Naive thymus-derived CD4-positive, alpha-beta T cell (primary cell): ENCODE measurements around the gene NUMB. TPM values are rescaled to one million over a fixed set of nuclear protein-coding genes. Genes with fewer than 3 reads are reported as not detected.

ENCODE experiments used
- ATAC-seq: fragments of 150-1000 bp; cut with Tn5 transposase; 2 replicates; pipeline ENCODE4 v1.10.0; 2021; ENCODE audit warnings: mild to moderate bottlenecking, moderate library complexity
- CTCF ChIA-PET: fragments of 350-600 bp; sonication (Branson Sonifier 250); formaldehyde crosslinking; loops from one replicate; lab custom pipeline; 2021; ENCODE audit warnings: antibody characterized with exemption; lab: Charles Lee
- POLR2A ChIA-PET: fragments of 350-600 bp; sonication (Branson Sonifier 250); formaldehyde crosslinking; loops from one replicate; lab custom pipeline; 2021; ENCODE audit warnings: antibody characterized with exemption, inconsistent platforms; lab: Charles Lee
- DNase-seq, 9 donors: peaks; one replicate each; pipeline versions ENCODE4 v3.0.0 to v3.0.0-alpha.2; 2020 to 2022; ENCODE audit warnings: mixed read lengths in 1 of 9
- H3K27ac ChIP-seq: one replicate; pipeline ENCODE4 v1.7.0; 2013; ENCODE audit warnings: mild to moderate bottlenecking, low read depth, low read length, moderate library complexity
- H3K27me3 ChIP-seq, 2 donors: one replicate each; pipeline ENCODE4 v1.7.0; 2013; ENCODE audit warnings: low read length in 2 of 2, mild to moderate bottlenecking in 2 of 2, moderate library complexity in 2 of 2; ENCODE audit not compliant: control insufficient read depth in 2 of 2, insufficient read depth in 2 of 2
- H3K36me3 ChIP-seq, 3 experiments: 1 replicate in 2 of 3; 2 replicates in 1 of 3; pipeline ENCODE4 v1.7.0; 2013; ENCODE audit warnings: low read length in 3 of 3, mild to moderate bottlenecking in 3 of 3, moderate library complexity in 1 of 3; ENCODE audit not compliant: insufficient read depth in 3 of 3, control insufficient read depth in 2 of 3
- H3K4me1 ChIP-seq, 2 donors: one replicate each; pipeline ENCODE4 v1.7.0; 2013; ENCODE audit warnings: low read length in 2 of 2, mild to moderate bottlenecking in 2 of 2, moderate library complexity in 1 of 2; ENCODE audit not compliant: control insufficient read depth in 2 of 2, insufficient read depth in 2 of 2
- H3K4me3 ChIP-seq: 2 replicates; pipeline ENCODE4 v1.7.0; 2013; ENCODE audit warnings: mild to moderate bottlenecking, low read length
- H3K9me3 ChIP-seq, 3 experiments: 1 replicate in 2 of 3; 2 replicates in 1 of 3; pipeline ENCODE4 v1.7.0; 2013; ENCODE audit warnings: low read length in 3 of 3; ENCODE audit not compliant: control insufficient read depth in 2 of 3
- H3K27ac Mint-ChIP-seq, 9 donors: one replicate each; pipeline ENCODE4 v1.8.0; 2020 to 2022; ENCODE audit warnings: mixed read lengths in 9 of 9, mild to moderate bottlenecking in 8 of 9, moderate library complexity in 5 of 9, inconsistent platforms in 2 of 9
- H3K27me3 Mint-ChIP-seq, 5 donors: one replicate each; pipeline ENCODE4 v1.8.0; 2021 to 2022; ENCODE audit warnings: mixed read lengths in 5 of 5, mild to moderate bottlenecking in 1 of 5
- H3K36me3 Mint-ChIP-seq, 5 donors: one replicate each; pipeline ENCODE4 v1.8.0; 2020 to 2022; ENCODE audit warnings: mixed read lengths in 5 of 5, mild to moderate bottlenecking in 3 of 5, inconsistent platforms in 1 of 5
- H3K4me1 Mint-ChIP-seq, 7 donors: one replicate each; pipeline ENCODE4 v1.8.0; 2020 to 2022; ENCODE audit warnings: mixed read lengths in 7 of 7, mild to moderate bottlenecking in 3 of 7, inconsistent platforms in 1 of 7
- H3K4me3 Mint-ChIP-seq, 10 donors: one replicate each; pipeline ENCODE4 v1.8.0; 2020 to 2022; ENCODE audit warnings: mild to moderate bottlenecking in 10 of 10, mixed read lengths in 10 of 10, moderate library complexity in 6 of 10, inconsistent platforms in 2 of 10
- H3K9me3 Mint-ChIP-seq, 11 donors: one replicate each; pipeline ENCODE4 v1.8.0; 2020 to 2022; ENCODE audit warnings: mixed read lengths in 11 of 11, mild to moderate bottlenecking in 4 of 11, inconsistent platforms in 1 of 11, moderate library complexity in 1 of 11
- intact Hi-C, 2 donors: fragments of 100-400 bp; cut with micrococcal nuclease; formaldehyde crosslinking; loops; one replicate each; pipeline ENCODE4 v1.15.1; 2023
- polyA plus RNA-seq, 2 donors: library from polyadenylated mRNA; unstranded; fragments of 300-500 nt; fragmentation: Illumina TruSeq; gene quantifications; one replicate each; pipeline ENCODE4 v1.2.3, GENCODE V29; 2021
- total RNA-seq, 6 experiments: library from RNA in 5 of 6; stranded (reverse) in 5 of 6; gene quantifications; 1 replicate in 5 of 6; 2 replicates in 1 of 6; pipeline ENCODE4 v1.2.3 and lab custom pipeline; 2021 to 2026

Gene NUMB
- total and polyA plus RNA-seq, 7 experiments from 2014 or later: 32.7 to 90.6 (median 49.0) TPM

DNA sequence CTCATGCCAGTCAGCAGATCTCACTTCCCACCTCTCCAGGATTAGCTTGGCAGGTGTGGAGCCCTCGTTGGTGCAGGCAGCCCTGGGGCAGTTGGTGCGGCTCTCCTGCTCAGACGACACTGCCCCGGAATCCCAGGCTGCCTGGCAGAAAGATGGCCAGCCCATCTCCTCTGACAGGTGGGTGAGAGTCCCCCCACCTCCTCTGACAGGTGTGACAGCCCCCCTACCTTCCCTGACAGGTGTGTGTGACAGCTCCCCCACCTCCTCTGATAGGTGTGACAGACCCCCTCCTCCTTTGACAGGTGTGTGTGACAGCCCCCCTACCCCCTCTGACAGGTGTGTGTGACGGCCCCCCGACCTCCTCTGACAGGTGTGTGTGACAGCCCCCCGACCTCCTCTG, 194.7 kb downstream of the NUMB start:
- H3K4me1 ChIP-seq: no peaks in the 10 kb centered on the region
- Mint-ChIP-seq H3K27ac (no peak overlapping the region), H3K36me3 (no peaks in the 10 kb centered on the region), H3K4me3 (no peak overlapping the region), H3K27me3 (peaks cover 0 to 13% (median 7%) of the 10 kb centered on the region in 5 donors), H3K9me3 (no peaks in the 10 kb centered on the region), H3K4me1 (no peaks in the 10 kb centered on the region)
- ChIA-PET CTCF (no interaction called here), POLR2A (no interaction called here)
- no peak overlapping the region for H3K27ac ChIP-seq
- H3K27me3 ChIP-seq: no peaks in the 10 kb centered on the region
- H3K36me3 ChIP-seq: no peaks in the 10 kb centered on the region
- no peak for DNase-seq
- intact Hi-C loops: no loop called here
- H3K4me3 ChIP-seq: no peak overlapping the region
- H3K9me3 ChIP-seq: no peaks in the 10 kb centered on the region
- ATAC-seq: no peak

DNA sequence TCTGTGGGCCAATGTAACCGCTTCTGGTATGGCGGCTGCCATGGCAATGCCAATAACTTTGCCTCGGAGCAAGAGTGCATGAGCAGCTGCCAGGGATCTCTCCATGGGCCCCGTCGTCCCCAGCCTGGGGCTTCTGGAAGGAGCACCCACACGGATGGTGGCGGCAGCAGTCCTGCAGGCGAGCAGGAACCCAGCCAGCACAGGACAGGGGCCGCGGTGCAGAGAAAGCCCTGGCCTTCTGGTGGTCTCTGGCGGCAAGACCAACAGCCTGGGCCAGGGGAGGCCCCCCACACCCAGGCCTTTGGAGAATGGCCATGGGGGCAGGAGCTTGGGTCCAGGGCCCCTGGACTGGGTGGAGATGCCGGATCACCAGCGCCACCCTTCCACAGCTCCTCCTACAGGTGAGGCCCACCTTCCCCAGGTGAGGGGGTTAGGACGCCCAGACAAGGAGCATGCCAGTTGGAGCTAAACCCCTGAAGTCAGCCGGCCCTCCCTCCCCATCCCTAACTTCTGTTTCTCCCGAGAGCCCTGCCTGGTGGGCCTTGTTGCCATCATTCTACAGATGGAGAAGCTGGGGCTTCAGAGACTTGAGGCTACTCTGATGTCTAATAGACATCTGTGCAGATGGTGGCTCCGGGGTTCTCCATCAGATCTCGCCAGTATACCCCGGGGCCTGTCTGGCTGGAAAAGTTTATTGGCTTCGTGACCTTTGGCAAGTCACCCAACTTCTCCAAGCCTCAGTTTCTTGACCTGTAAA, 195.7 kb downstream of the NUMB start:
- H3K27me3 Mint-ChIP-seq: peaks cover 0 to 7% (median 3%) of the 10 kb centered on the region in 5 donors
- H3K9me3 Mint-ChIP-seq: no peaks in the 10 kb centered on the region
- Histone ChIP-seq H3K4me3 (no peak overlapping the region), H3K27ac (no peak overlapping the region), H3K36me3 (no peaks in the 10 kb centered on the region), H3K27me3 (no peaks in the 10 kb centered on the region), H3K9me3 (no peaks in the 10 kb centered on the region), H3K4me1 (no peaks in the 10 kb centered on the region)
- POLR2A ChIA-PET: no interaction called here
- ATAC-seq (no peak), DNase-seq (no peak)
- no peak overlapping the region for H3K27ac Mint-ChIP-seq
- intact Hi-C loops: no loop called here
- CTCF ChIA-PET: no interaction called here
- H3K4me3 Mint-ChIP-seq: no peak overlapping the region
- no peaks in the 10 kb centered on the region for H3K36me3 Mint-ChIP-seq
- H3K4me1 Mint-ChIP-seq: no peaks in the 10 kb centered on the region

DNA sequence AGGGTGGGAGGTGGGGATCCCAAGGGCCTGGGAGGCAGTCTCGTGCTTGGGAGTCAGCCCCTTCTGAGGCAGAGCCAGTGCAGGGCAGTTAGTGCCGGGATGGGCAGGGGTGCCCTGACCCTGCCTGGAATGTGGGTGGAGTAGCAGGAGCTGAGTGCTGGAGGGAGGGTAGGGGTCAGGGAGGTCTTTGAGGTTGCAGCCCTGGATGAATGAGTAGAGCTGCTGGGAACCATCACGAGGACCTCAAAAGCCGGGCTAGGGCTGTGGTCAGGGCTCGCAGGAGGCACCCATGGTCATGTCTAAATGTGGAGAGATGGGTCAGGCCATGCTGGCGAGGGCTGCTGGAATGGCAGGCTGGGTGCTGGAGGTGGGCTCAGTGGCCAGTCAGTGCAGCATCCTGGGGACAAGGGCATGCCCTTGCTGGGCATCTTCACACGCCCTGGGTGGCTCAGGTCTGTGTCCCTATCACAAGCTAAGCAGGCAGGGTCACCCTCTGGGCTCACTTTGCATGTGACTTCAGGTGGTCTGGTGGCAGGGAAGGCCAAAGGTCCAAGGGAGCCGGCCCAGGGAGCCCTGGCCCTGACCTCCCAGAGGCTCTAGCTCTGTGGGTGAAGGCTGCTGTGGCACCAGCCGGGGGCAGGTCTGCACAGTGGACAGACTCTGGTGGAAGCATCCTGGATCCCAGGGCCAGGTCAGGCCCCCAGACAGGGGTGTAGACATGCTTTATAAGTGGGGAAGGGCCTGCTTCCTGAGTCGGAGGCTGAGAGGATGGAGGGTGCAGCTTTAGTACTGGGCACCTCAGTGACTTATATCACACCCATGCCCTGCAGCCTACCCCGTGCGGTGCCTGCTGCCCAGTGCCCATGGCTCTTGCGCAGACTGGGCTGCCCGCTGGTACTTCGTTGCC, 196.6 kb downstream of the NUMB start:
- H3K4me1 Mint-ChIP-seq: no peaks in the 10 kb centered on the region
- Histone ChIP-seq H3K27me3 (no peaks in the 10 kb centered on the region), H3K4me1 (no peaks in the 10 kb centered on the region), H3K9me3 (no peaks in the 10 kb centered on the region), H3K27ac (no peak overlapping the region), H3K36me3 (no peaks in the 10 kb centered on the region), H3K4me3 (no peak overlapping the region)
- ChIA-PET CTCF (no interaction called here), POLR2A (no interaction called here)
- H3K9me3 Mint-ChIP-seq: no peaks in the 10 kb centered on the region
- ATAC-seq: no peak
- no peak for DNase-seq
- H3K36me3 Mint-ChIP-seq: no peaks in the 10 kb centered on the region
- no peak overlapping the region for H3K4me3 Mint-ChIP-seq
- H3K27ac Mint-ChIP-seq: no peak overlapping the region
- peaks cover 0 to 7% (median 3%) of the 10 kb centered on the region in 5 donors for H3K27me3 Mint-ChIP-seq
- intact Hi-C loops: no loop called here

DNA sequence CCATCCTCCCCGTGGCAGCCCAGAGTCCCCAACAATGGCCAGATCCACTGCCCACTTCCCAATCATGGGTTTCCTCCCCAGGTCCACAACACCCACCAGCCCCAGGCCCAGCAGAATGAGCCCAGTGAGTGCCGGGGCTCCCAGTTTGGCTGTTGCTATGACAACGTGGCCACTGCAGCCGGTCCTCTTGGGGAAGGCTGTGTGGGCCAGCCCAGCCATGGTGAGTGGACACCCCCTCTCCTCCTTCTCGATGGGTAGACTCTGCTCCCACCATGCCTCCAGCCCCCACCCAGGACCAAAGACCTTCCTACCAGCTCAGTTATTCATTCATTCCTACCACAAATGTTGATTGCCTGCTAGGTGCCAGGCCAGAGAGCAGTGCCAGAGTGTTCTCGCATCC, 197.3 kb downstream of the NUMB start:
- ATAC-seq (no peak), DNase-seq (no peak)
- Mint-ChIP-seq H3K27ac (no peak overlapping the region), H3K27me3 (peaks cover 0 to 7% (median 3%) of the 10 kb centered on the region in 5 donors), H3K36me3 (no peaks in the 10 kb centered on the region), H3K4me3 (no peak overlapping the region), H3K4me1 (no peaks in the 10 kb centered on the region), H3K9me3 (no peaks in the 10 kb centered on the region)
- H3K27me3 ChIP-seq: no peaks in the 10 kb centered on the region
- intact Hi-C loops: no loop called here
- CTCF ChIA-PET: no interaction called here
- H3K4me1 ChIP-seq: no peaks in the 10 kb centered on the region
- H3K27ac ChIP-seq: no peak overlapping the region
- POLR2A ChIA-PET: no interaction called here
- H3K9me3 ChIP-seq: no peaks in the 10 kb centered on the region
- H3K36me3 ChIP-seq: no peaks in the 10 kb centered on the region
- H3K4me3 ChIP-seq: no peak overlapping the region

DNA sequence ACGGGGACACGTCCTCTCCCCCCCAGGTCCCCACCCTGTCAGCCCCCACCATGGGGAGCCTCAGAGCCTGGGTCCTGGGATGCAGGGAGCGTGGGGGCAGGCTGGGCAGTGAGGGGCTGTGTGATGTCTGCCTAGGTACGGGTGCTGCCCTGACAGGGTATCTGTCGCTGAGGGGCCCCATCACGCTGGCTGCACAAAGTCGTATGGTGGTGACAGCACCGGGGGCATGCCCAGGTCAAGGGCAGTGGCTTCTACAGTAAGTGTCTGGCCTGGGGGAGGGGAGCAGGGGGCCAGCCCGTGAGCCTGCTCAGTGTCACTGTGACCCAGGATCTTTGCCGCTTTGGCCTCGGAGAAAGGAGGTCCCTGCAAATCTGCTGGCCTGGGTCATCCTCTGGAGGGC, 197.8 kb downstream of the NUMB start:
- H3K27me3 ChIP-seq: no peaks in the 10 kb centered on the region
- H3K9me3 ChIP-seq: no peaks in the 10 kb centered on the region
- Mint-ChIP-seq H3K4me3 (no peak overlapping the region), H3K9me3 (no peaks in the 10 kb centered on the region), H3K36me3 (no peaks in the 10 kb centered on the region), H3K27ac (no peak overlapping the region), H3K27me3 (peaks cover 0 to 7% (median 0%) of the 10 kb centered on the region in 5 donors), H3K4me1 (no peaks in the 10 kb centered on the region)
- no peak for DNase-seq
- ChIA-PET CTCF (no interaction called here), POLR2A (no interaction called here)
- no peak overlapping the region for H3K4me3 ChIP-seq
- H3K4me1 ChIP-seq: no peaks in the 10 kb centered on the region
- intact Hi-C loops: no loop called here
- no peak for ATAC-seq
- no peaks in the 10 kb centered on the region for H3K36me3 ChIP-seq
- H3K27ac ChIP-seq: no peak overlapping the region

DNA sequence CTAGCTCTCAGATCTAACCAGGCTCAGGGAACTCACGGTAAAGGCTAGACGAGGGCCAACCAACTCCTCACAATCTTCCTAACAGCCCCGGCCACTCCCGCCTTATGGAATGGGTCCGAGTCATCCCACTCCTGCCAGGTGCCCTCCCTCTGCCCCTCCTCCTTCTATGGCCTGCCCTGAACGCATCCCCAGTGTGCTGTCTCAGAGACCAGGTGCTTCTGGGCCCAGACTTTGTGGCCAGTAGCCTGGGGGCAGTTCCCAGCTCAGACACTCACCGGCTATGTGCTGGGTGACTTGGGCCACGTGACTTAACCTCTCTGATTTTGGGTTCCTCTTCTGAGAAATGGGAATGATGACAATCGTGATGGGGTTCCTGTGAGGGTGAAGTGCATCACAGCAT, 198.5 kb downstream of the NUMB start:
- Mint-ChIP-seq H3K9me3 (no peaks in the 10 kb centered on the region), H3K36me3 (no peaks in the 10 kb centered on the region), H3K27ac (no peak overlapping the region), H3K27me3 (peaks cover 0 to 7% (median 0%) of the 10 kb centered on the region in 5 donors), H3K4me1 (no peaks in the 10 kb centered on the region), H3K4me3 (no peak overlapping the region)
- ChIA-PET CTCF (no interaction called here), POLR2A (no interaction called here)
- Histone ChIP-seq H3K4me3 (no peak overlapping the region), H3K36me3 (no peaks in the 10 kb centered on the region), H3K27me3 (no peaks in the 10 kb centered on the region), H3K9me3 (no peaks in the 10 kb centered on the region), H3K27ac (no peak overlapping the region), H3K4me1 (no peaks in the 10 kb centered on the region)
- intact Hi-C loops: no loop called here
- no peak for ATAC-seq
- no peak for DNase-seq
